CD4-positive, CD25-positive, alpha-beta regulatory T cell (primary cell): ENCODE data around the gene FCER1G. TPM values are rescaled to one million over a fixed set of nuclear protein-coding genes. Genes with fewer than 3 reads are reported as not detected.
A peak's percentile ranks its signal among the peaks of the same experiment; 100 is the strongest.

Source experiments
- ATAC-seq, 2 donors: fragments of 150-1000 bp; cut with Tn5 transposase; one replicate each; pipeline ENCODE4 v1.10.0; 2021; ENCODE audit warnings: low read depth in 2 of 2, moderate number of reproducible peaks in 2 of 2, moderate library complexity in 1 of 2
- DNase-seq, 3 donors: peaks; one replicate each; pipeline versions ENCODE4 v3.0.0 to v3.0.0-alpha.2; 2012 to 2022; ENCODE audit warnings: mixed read lengths in 1 of 3
- H3K27ac ChIP-seq: one replicate; pipeline ENCODE4 v1.7.0; 2013; ENCODE audit warnings: mild to moderate bottlenecking, low read length; ENCODE audit not compliant: insufficient read depth, poor library complexity, severe bottlenecking
- H3K27me3 ChIP-seq: one replicate; pipeline ENCODE4 v1.7.0; 2013; ENCODE audit warnings: low read length; ENCODE audit not compliant: control insufficient read depth, insufficient read depth
- H3K36me3 ChIP-seq: one replicate; pipeline ENCODE4 v1.7.0; 2013; ENCODE audit warnings: mild to moderate bottlenecking, low read length, moderate library complexity; ENCODE audit not compliant: control insufficient read depth, insufficient read depth
- H3K4me1 ChIP-seq: 2 replicates; pipeline ENCODE4 v1.7.0; 2013; ENCODE audit warnings: mild to moderate bottlenecking, low read length; ENCODE audit not compliant: insufficient read depth, control insufficient read depth, poor library complexity, severe bottlenecking
- H3K4me3 ChIP-seq: one replicate; pipeline ENCODE4 v1.7.0; 2013; ENCODE audit warnings: low read depth, mild to moderate bottlenecking, low read length, moderate library complexity
- H3K9me3 ChIP-seq, 2 experiments: 1 replicate in 1 of 2; 2 replicates in 1 of 2; pipeline ENCODE4 v1.7.0; 2013; ENCODE audit warnings: low read length in 2 of 2, mild to moderate bottlenecking in 1 of 2, moderate library complexity in 1 of 2; ENCODE audit not compliant: control insufficient read depth in 2 of 2
- H3K27ac Mint-ChIP-seq, 3 donors: one replicate each; pipeline ENCODE4 v1.8.0; 2020 to 2022; ENCODE audit warnings: mild to moderate bottlenecking in 3 of 3, mixed read lengths in 3 of 3, moderate library complexity in 2 of 3
- H3K27me3 Mint-ChIP-seq: one replicate; pipeline ENCODE4 v1.8.0; 2022; ENCODE audit warnings: mild to moderate bottlenecking, mixed read lengths
- H3K36me3 Mint-ChIP-seq: one replicate; pipeline ENCODE4 v1.8.0; 2020; ENCODE audit warnings: mixed read lengths
- H3K4me1 Mint-ChIP-seq, 4 donors: one replicate each; pipeline ENCODE4 v1.8.0; 2020 to 2022; ENCODE audit warnings: mixed read lengths in 4 of 4, mild to moderate bottlenecking in 1 of 4
- H3K4me3 Mint-ChIP-seq, 4 donors: one replicate each; pipeline ENCODE4 v1.8.0; 2020 to 2022; ENCODE audit warnings: mild to moderate bottlenecking in 4 of 4, mixed read lengths in 4 of 4, moderate library complexity in 3 of 4
- H3K9me3 Mint-ChIP-seq, 7 donors: one replicate each; pipeline ENCODE4 v1.8.0; 2020 to 2022; ENCODE audit warnings: mixed read lengths in 7 of 7, mild to moderate bottlenecking in 3 of 7, moderate library complexity in 2 of 7
- polyA plus RNA-seq, 4 donors: library from polyadenylated mRNA; unstranded; fragments of 300-500 nt; fragmentation: Illumina TruSeq; gene quantifications; one replicate each; pipeline ENCODE4 v1.2.3, GENCODE V29; 2021
- total RNA-seq: library from RNA; stranded (reverse); gene quantifications from one replicate; pipeline ENCODE4 v1.2.3, GENCODE V29; 2022

The FCER1G gene
- total and polyA plus RNA-seq, 5 donors from 2014 or later = 2.9 to 121 (median 96.3) TPM

DNA sequence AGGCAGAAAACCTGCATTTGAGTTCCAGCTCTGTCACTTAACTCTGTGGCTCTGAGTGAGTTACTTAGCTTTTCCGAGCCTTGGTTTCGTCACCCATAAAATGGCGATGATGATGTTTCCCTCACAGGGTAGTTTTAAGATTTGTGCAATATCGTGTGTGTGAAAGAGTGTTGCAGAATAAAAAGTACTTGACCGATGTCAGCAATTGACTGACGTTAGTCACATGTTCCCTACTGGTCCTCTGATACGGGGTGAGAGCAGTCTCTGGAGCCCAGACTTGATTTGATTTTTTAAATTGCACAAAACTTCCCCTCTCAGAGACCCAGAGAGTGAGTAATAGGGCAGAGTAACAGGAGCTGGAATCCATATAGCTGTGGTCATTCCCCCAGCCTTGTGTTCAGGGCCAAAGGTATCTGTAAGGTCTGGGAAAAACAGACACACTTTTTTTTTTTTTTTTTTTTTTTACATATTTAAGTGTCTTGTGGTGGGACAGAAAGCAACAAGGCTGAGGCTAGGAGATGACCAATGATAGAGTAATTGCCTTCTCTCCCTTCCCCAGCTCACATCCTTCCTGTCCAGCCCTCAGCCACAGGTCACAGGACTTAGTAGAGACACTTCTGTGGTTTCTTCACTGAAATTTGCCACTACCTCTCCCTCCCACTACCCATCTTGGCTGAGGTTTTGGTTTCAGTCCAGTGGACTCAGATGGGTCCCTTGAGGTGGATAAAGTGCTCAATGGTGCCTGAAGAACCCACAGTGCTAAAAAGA is 2.0 kb downstream of the FCER1G start:
- Histone ChIP-seq H3K36me3 (peaks cover 19% of the 10 kb centered on the region), H3K4me1 (peaks cover 38% of the 10 kb centered on the region), H3K9me3 (no peaks in the 10 kb centered on the region), H3K27me3 (no peaks in the 10 kb centered on the region), H3K27ac (peak overlapping the region; percentile 62), H3K4me3 (peak overlapping the region; percentile 34)
- H3K27me3 Mint-ChIP-seq = no peaks in the 10 kb centered on the region
- ATAC-seq = peak; percentile 16 to 32
- H3K9me3 Mint-ChIP-seq = no peaks in the 10 kb centered on the region
- peaks cover 22% of the 10 kb centered on the region for H3K36me3 Mint-ChIP-seq
- H3K4me1 Mint-ChIP-seq = peaks cover 0 to 69% (median 31%) of the 10 kb centered on the region in 4 donors
- peak in 1 of 3 donors; percentile 49 for DNase-seq
- peak overlapping the region; percentile 32 to 87 (median 72) for H3K4me3 Mint-ChIP-seq
- H3K27ac Mint-ChIP-seq = peak overlapping the region; percentile 87 to 98 (median 97)

DNA sequence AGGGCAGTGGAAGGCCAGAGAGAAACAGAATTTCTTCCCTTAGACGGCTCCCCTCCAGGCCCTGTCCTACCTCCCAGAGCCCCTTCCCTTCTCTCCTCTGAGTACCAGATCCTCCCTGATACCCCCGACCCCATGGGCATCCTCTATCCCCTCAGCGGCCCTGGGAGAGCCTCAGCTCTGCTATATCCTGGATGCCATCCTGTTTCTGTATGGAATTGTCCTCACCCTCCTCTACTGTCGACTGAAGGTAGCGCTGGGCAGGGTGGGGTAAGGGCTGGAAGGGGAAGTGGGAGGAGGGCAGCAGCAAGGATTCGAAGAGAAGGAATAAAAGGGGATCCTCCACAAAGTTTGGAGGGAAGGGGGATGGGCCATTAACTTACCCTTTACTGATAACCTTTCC is 2.7 kb downstream of the FCER1G start:
- H3K27ac Mint-ChIP-seq = peak overlapping the region; percentile 87 to 98 (median 97)
- ATAC-seq = no peak
- peaks cover 19% of the 10 kb centered on the region for H3K36me3 Mint-ChIP-seq
- Histone ChIP-seq H3K9me3 (no peaks in the 10 kb centered on the region), H3K4me3 (peak overlapping the region; percentile 34), H3K36me3 (peaks cover 16% of the 10 kb centered on the region), H3K27ac (peak overlapping the region; percentile 62), H3K27me3 (no peaks in the 10 kb centered on the region), H3K4me1 (peaks cover 38% of the 10 kb centered on the region)
- H3K4me1 Mint-ChIP-seq = peaks cover 0 to 75% (median 32%) of the 10 kb centered on the region in 4 donors
- no peak for DNase-seq
- H3K27me3 Mint-ChIP-seq = no peaks in the 10 kb centered on the region
- peak overlapping the region; percentile 39 to 85 (median 64) for H3K4me3 Mint-ChIP-seq
- H3K9me3 Mint-ChIP-seq = no peaks in the 10 kb centered on the region

DNA sequence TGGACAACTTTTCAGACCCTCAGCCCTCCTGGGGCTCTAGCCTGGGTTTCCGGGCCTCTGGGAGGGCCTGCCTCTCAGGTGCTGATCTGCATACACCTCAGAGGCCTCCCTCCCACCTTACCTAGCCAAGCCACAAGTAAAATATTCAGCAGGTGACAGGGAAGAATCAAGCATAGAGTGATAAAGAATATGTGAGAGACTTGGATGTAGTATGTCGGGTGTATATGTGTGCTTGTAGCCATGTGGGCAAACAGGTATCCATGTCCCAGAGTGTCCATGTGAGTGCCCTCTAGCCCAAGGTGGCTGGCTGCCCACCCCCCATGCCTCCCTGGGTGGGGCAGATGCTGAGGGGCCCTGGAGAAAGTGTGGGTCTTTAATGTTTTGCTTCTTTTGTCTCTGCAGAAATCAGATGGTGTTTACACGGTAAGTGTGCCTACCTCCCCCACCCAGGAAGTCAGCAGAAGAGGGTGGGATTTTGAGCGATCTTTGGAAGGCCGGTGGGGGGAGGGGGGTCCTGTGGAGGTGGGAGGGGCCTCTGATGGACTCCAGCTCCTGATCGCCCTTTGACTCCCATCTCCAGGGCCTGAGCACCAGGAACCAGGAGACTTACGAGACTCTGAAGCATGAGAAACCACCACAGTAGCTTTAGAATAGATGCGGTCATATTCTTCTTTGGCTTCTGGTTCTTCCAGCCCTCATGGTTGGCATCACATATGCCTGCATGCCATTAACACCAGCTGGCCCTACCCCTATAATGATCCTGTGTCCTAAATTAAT is 3.4 kb downstream of the FCER1G start:
- Mint-ChIP-seq H3K4me1 (peaks cover 0 to 79% (median 30%) of the 10 kb centered on the region in 4 donors), H3K4me3 (peak overlapping the region; percentile 66 to 85 (median 74)), H3K9me3 (no peaks in the 10 kb centered on the region), H3K27me3 (no peaks in the 10 kb centered on the region), H3K27ac (peak overlapping the region; percentile 87 to 98 (median 97)), H3K36me3 (peaks cover 14% of the 10 kb centered on the region)
- Histone ChIP-seq H3K4me3 (peak overlapping the region; percentile 35), H3K27me3 (no peaks in the 10 kb centered on the region), H3K36me3 (peaks cover 10% of the 10 kb centered on the region), H3K27ac (peak overlapping the region; percentile 62), H3K4me1 (peaks cover 38% of the 10 kb centered on the region), H3K9me3 (no peaks in the 10 kb centered on the region)
- peak in 1 of 3 donors; percentile 57 for DNase-seq
- peak; percentile 23 to 31 for ATAC-seq

DNA sequence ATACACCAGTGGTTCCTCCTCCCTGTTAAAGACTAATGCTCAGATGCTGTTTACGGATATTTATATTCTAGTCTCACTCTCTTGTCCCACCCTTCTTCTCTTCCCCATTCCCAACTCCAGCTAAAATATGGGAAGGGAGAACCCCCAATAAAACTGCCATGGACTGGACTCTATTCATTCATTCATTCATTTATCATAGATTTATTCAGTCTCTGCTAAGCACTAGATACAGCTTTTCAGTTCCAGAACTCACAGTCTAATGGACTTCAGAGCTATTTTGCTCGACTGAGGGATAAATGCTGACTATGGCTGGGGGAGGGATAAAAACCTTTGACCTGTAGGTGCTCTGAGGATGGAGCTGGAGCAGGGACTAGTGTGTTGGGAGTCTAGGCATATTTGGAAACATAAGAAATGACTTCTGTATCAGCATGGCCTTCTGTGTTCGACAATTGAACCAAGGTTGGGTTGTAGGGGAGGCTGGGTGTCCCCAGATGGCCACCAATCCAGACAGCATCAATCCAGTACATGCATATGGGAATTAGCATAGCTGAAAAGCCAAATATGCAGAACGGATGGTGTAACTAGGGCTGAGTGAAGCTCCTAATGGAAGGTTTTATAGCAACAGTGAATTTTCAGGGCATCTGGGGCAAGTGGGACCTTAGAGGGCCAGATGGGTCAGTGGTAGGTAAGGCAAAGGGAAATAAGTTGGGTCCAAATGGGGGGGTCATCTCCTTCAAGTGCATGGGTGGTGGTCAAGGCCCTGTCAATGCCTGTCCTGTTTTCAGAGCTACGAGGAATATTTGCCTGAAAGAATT is 4.2 kb downstream of the FCER1G start:
- Mint-ChIP-seq H3K4me1 (peaks cover 0 to 81% (median 26%) of the 10 kb centered on the region in 4 donors), H3K4me3 (peak overlapping the region; percentile 8 to 85 (median 74)), H3K27me3 (no peaks in the 10 kb centered on the region), H3K27ac (peak overlapping the region; percentile 87 to 98 (median 97)), H3K36me3 (peaks cover 7% of the 10 kb centered on the region), H3K9me3 (no peaks in the 10 kb centered on the region)
- H3K27ac ChIP-seq = peak overlapping the region; percentile 62
- H3K4me1 ChIP-seq = peaks cover 38% of the 10 kb centered on the region
- H3K27me3 ChIP-seq = no peaks in the 10 kb centered on the region
- H3K4me3 ChIP-seq = peak overlapping the region; percentile 35
- ATAC-seq = no peak
- H3K36me3 ChIP-seq = peaks cover 2% of the 10 kb centered on the region
- DNase-seq = no peak
- H3K9me3 ChIP-seq = no peaks in the 10 kb centered on the region

DNA sequence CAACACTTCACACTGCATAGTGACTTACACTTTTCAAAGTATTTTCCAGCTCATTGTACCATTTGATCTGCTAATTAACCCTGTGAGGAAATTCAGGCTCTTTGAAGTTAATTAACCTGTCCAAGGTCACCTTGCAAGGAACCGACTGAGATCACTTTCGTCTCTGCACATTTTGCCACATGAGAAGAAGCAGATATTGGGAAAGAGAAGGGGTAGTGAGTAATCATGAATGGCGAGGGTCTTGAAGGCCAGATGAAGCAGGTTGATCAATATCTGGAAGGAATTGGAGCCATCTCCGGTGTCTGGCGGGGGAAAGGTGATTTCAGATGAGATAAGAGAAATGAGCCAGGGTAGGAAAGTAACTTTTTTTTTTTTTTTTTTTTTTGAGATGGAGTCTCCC is 4.9 kb downstream of the FCER1G start:
- Histone ChIP-seq H3K4me3 (no peak overlapping the region), H3K36me3 (no peaks in the 10 kb centered on the region), H3K9me3 (no peaks in the 10 kb centered on the region), H3K27ac (no peak overlapping the region), H3K27me3 (no peaks in the 10 kb centered on the region), H3K4me1 (peaks cover 36% of the 10 kb centered on the region)
- Mint-ChIP-seq H3K9me3 (no peaks in the 10 kb centered on the region), H3K4me1 (peaks cover 0 to 77% (median 25%) of the 10 kb centered on the region in 4 donors), H3K36me3 (peaks cover 4% of the 10 kb centered on the region), H3K27ac (peak overlapping the region; percentile 87 to 97 (median 95)), H3K27me3 (no peaks in the 10 kb centered on the region), H3K4me3 (peak overlapping the region in 3 of 4 donors; percentile 38 to 59 (median 56))
- no peak for DNase-seq
- ATAC-seq = no peak

DNA sequence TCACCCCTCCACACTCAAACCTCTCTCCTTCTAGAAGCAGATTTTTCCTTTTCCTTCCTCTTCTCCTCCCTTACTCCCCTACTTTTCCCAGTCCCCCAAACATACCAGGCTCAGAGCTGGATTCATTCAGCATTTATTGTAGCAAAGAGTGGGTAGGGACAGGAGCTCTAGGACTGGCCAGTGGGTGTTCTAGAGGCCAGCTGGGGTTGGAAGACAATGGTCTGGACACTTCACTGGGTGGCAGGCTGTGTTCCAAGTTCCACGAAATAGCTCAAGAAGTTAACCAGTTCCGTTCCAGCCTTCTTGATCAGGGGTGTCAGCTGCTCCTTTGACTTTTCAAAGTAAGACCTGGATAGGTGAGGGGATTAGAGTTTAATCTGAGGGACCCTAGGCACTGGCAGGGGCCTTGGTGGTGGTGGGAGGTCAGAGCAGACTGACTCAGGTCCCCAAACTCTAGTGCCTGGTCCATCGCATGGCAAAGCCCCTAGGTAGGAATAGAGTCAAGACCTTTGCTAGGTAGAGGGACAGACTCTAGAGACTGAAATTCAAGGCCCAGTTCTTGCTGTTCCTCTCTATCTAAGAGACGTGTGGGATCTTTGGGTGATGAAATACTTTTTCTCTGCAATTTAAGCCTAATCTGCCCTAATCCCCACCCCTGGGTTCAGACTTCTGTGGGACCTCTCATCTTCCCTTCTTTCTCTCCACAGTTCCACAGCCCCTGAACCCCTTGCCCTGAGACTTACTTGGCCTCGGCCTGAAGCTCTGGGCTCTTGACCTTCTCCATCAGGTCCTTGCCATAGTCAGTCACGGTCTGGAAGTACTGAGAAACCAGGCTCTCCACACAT is 7.3 kb downstream of the FCER1G start:
- Histone ChIP-seq H3K27me3 (no peaks in the 10 kb centered on the region), H3K27ac (no peak overlapping the region), H3K36me3 (no peaks in the 10 kb centered on the region), H3K4me3 (no peak overlapping the region), H3K4me1 (peaks cover 51% of the 10 kb centered on the region), H3K9me3 (no peaks in the 10 kb centered on the region)
- H3K4me3 Mint-ChIP-seq = peak overlapping the region in 2 of 4 donors; percentile 36 to 40
- H3K9me3 Mint-ChIP-seq = peaks cover 0 to 1% (median 0%) of the 10 kb centered on the region in 7 donors
- peaks cover 4% of the 10 kb centered on the region for H3K36me3 Mint-ChIP-seq
- peak overlapping the region; percentile 12 to 86 (median 79) for H3K27ac Mint-ChIP-seq
- H3K4me1 Mint-ChIP-seq = peaks cover 9 to 83% (median 36%) of the 10 kb centered on the region in 4 donors
- ATAC-seq = no peak
- DNase-seq = no peak
- no peaks in the 10 kb centered on the region for H3K27me3 Mint-ChIP-seq
